Esophagus squamous epithelium (tissue), 5 donors: Measurements from ENCODE around the gene SPRYD3. TPM values are rescaled to one million over a fixed set of nuclear protein-coding genes. Genes with fewer than 3 reads are reported as not detected.
A peak's percentile ranks its signal among the peaks of the same experiment; 100 is the strongest.

Experiments used
- DNase-seq: peaks from one replicate; lab custom pipeline; 2025; lab: John Stamatoyannopoulos, UW
- H3K27ac ChIP-seq, 4 donors: fragments of 200-600 bp; sonication (generic); one replicate each; pipeline ENCODE4 v1.5.1; 2016 to 2019; ENCODE audit warnings: mild to moderate bottlenecking in 1 of 4
- H3K27me3 ChIP-seq, 4 donors: fragments of 200-600 bp; sonication (generic); 1 replicate in 3 of 4; 2 replicates in 1 of 4; pipeline versions ENCODE4 v1.5.1 to v1.6.0; 2017 to 2021; ENCODE audit warnings: antibody characterized with exemption in 1 of 4
- H3K36me3 ChIP-seq, 3 donors: fragments of 200-600 bp; sonication (generic); one replicate each; pipeline ENCODE4 v1.5.1; 2016 to 2019
- H3K4me1 ChIP-seq, 3 donors: fragments of 200-600 bp; sonication (generic); one replicate each; pipeline ENCODE4 v1.5.1; 2017 to 2019
- H3K4me3 ChIP-seq, 4 donors: fragments of 200-600 bp; sonication (generic); 1 replicate in 3 of 4; 2 replicates in 1 of 4; pipeline ENCODE4 v1.5.1; 2016 to 2019; ENCODE audit warnings: mild to moderate bottlenecking in 2 of 4, moderate library complexity in 1 of 4
- H3K9me3 ChIP-seq, 3 donors: fragments of 200-600 bp; sonication (generic); one replicate each; pipeline ENCODE4 v1.5.1; 2016 to 2019
- POLR2A ChIP-seq, 4 donors: fragments of 450-650 bp; IDR thresholded peaks; one replicate each; pipeline ENCODE4 v1.6.1; 2017; ENCODE audit warnings: antibody characterized with exemption in 4 of 4, mild to moderate bottlenecking in 4 of 4, moderate library complexity in 3 of 4
- WGBS, 2 donors: methylation state at CpG; one replicate each; pipeline ENCODE4 v1.1.5; 2018; 5-methylcytosine and 5-hydroxymethylcytosine counted together
- intact Hi-C: fragments of 100-400 bp; cut with DNase I; formaldehyde crosslinking; loops from one replicate; pipeline ENCODE4 v1.15.0; 2022
- total RNA-seq, 4 donors: library from RNA; depleted of rRNA; stranded (reverse); fragments of >200 nt; gene quantifications; one replicate each; pipeline ENCODE4 v1.1.0, GENCODE V29; 2016
- TF ChIP-seq, protein P1 (sequence below), 6 experiments: fragments of 450-650 bp in 4 of 6; fragments of 200-600 bp in 2 of 6; sonication (generic) in 2 of 6; IDR thresholded peaks; one replicate each; pipeline ENCODE4 v1.5.1; 2016 to 2019; ENCODE audit warnings: antibody characterized with exemption in 6 of 6, mild to moderate bottlenecking in 4 of 6, moderate library complexity in 4 of 6
- donor health status: DM: yes; HTN: yes; CAD: no.

SPRYD3 gene
- total RNA-seq, 4 donors from 2014 or later = 28.2 to 41.4 (median 29.2) TPM

DNA sequence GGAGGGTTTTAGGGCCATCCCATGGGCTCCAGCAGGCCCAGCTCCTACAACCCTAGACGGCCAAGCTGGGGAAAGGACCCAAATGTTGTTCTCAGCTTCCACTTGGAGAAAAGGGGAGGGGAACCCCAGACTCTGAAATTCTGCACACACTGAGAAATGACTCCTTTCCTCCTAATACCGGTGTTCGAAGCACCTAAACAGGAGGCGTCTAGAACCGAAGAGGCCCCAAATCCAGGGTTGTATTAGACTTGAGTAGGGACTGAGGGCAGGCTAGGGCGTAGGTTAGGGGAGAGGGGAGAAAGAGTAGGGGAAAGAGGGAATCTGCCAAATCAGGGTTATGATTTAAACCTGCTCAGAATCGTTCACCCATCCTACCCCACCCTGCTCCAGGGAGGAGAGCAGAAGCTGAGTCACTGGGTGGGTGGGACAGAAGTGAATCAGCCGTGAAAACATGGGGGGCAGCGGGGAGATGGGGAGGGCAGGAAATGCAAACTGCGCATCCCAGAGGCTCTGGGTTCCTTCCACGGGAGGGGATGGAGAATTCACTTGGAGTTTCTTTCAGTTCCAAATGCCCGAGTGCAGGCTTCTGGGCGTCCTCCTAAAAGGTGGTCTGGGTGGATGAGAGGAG is 19.3 kb upstream of the SPRYD3 start:
- Histone ChIP-seq H3K36me3 (peaks cover 0 to 14% (median 0%) of the 10 kb centered on the region in 3 donors), H3K27me3 (no peaks in the 10 kb centered on the region), H3K4me3 (peak overlapping the region; percentile 39 to 86 (median 59)), H3K4me1 (peaks cover 27 to 73% (median 38%) of the 10 kb centered on the region in 3 donors), H3K27ac (peak overlapping the region; percentile 77 to 93 (median 87)), H3K9me3 (no peaks in the 10 kb centered on the region)
- TF ChIP-seq, protein P1, sequence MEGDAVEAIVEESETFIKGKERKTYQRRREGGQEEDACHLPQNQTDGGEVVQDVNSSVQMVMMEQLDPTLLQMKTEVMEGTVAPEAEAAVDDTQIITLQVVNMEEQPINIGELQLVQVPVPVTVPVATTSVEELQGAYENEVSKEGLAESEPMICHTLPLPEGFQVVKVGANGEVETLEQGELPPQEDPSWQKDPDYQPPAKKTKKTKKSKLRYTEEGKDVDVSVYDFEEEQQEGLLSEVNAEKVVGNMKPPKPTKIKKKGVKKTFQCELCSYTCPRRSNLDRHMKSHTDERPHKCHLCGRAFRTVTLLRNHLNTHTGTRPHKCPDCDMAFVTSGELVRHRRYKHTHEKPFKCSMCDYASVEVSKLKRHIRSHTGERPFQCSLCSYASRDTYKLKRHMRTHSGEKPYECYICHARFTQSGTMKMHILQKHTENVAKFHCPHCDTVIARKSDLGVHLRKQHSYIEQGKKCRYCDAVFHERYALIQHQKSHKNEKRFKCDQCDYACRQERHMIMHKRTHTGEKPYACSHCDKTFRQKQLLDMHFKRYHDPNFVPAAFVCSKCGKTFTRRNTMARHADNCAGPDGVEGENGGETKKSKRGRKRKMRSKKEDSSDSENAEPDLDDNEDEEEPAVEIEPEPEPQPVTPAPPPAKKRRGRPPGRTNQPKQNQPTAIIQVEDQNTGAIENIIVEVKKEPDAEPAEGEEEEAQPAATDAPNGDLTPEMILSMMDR (IDR thresholded peaks at IDR 0.05) = no peak
- no peak for TF ChIP-seq POLR2A (IDR thresholded peaks at IDR 0.05)
- DNase-seq = no peak
- WGBS, 2 donors = 16 to 33% methylated on average over 12 to 13 of the region's 13 CpGs
- intact Hi-C loops = no loop called here

DNA sequence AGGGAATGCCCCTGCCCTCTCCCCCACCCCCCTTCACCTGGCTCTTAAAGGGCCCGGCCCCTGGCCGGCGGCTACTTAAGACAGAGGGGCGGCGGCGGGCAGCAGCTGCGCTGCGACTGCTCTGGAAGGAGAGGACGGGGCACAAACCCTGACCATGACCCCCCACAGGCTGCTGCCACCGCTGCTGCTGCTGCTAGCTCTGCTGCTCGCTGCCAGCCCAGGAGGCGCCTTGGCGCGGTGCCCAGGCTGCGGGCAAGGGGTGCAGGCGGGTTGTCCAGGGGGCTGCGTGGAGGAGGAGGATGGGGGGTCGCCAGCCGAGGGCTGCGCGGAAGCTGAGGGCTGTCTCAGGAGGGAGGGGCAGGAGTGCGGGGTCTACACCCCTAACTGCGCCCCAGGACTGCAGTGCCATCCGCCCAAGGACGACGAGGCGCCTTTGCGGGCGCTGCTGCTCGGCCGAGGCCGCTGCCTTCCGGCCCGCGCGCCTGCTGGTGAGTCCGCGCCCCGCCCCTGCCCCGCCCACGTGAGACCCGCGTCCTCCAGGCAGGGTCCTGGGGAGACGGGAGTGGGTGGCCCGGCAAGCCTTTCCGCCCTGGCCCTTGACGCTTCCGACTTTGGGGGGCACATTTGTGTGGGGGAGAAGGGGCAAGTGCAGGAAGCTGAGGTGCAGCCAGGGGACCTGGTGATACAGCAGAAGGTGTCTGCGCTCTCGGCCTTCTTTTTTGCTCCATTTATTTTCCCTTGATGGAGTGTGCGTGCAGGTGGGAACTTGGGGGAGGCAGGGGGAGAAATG is 18.6 kb upstream of the SPRYD3 start, which contains the start of gene IGFBP6:
Gene IGFBP6, plus strand, starts transcription at position 104 of the 790 bp plus-strand sequence. Its CDS starts 51 bp downstream, at position 155.
- TF ChIP-seq, protein P1 (IDR thresholded peaks at IDR 0.05) = peak in 5 of 6 experiments; percentile 3 to 46 (median 24)
- TF ChIP-seq POLR2A (IDR thresholded peaks at IDR 0.05) = peak in 1 of 4 donors; percentile 38
- peaks cover 0 to 14% (median 0%) of the 10 kb centered on the region in 3 donors for H3K36me3 ChIP-seq
- peak within 1 kb of the TSS; percentile 39 to 86 (median 59) for H3K4me3 ChIP-seq
- 0% methylated on average over 3 to 11 of the region's 51 CpGs for WGBS, 2 donors
- H3K4me1 ChIP-seq = peaks cover 27 to 66% (median 35%) of the 10 kb centered on the region in 3 donors
- H3K27me3 ChIP-seq = no peaks in the 10 kb centered on the region
- H3K9me3 ChIP-seq = no peaks in the 10 kb centered on the region
- intact Hi-C loops = no loop called here
- no peak for DNase-seq
- H3K27ac ChIP-seq = peak within 1 kb of the TSS; percentile 77 to 93 (median 87)

DNA sequence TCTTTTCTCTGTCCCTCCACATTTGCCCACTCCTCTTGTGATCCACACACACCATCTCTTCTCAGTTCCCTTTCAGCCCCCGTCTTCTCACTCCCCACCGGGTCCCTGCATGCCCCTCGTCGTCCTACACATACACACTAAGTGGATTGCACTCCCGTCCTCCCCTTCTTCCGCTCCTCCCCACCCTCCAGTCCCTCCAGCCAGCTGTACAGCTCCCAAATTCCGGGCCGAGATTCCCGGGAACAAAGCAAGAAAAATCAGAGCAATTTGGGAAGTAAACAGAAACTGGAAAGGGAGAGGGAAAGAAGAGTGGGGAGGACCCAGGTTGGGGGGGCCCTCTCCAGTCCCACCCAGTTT is 18.0 kb upstream of the SPRYD3 start:
- Histone ChIP-seq H3K36me3 (peaks cover 0 to 14% (median 0%) of the 10 kb centered on the region in 3 donors), H3K4me1 (peaks cover 27 to 60% (median 35%) of the 10 kb centered on the region in 3 donors), H3K9me3 (no peaks in the 10 kb centered on the region), H3K27me3 (no peaks in the 10 kb centered on the region), H3K4me3 (peak overlapping the region; percentile 39 to 86 (median 59)), H3K27ac (peak overlapping the region; percentile 77 to 93 (median 87))
- intact Hi-C loops = no loop called here
- 0 to 4% methylated on average over 5 to 9 of the region's 9 CpGs for WGBS, 2 donors
- no peak for DNase-seq
- TF ChIP-seq, protein P1 (IDR thresholded peaks at IDR 0.05) = no peak
- no peak for TF ChIP-seq POLR2A (IDR thresholded peaks at IDR 0.05)

DNA sequence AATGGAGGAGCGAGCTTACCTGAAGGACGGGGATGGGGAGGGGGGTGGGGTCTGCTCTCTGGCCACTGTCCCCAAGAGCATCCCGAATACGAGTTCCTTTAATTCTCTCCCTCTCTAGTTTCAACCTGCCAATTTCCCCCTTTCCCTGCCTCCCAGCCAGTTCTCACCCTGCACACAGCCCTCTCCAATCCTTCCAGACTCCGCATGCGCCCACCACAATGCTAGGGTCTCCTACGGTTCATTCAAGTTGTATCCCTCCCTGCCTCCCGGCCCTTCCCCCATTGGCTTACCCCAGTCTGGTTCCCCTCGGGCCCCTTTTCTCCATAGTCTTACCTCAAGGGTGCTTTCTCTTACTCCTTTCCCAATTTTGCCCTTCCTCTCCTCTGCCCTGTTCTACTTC is 17.6 kb upstream of the SPRYD3 start:
- TF ChIP-seq POLR2A (IDR thresholded peaks at IDR 0.05) = no peak
- TF ChIP-seq, protein P1 (IDR thresholded peaks at IDR 0.05) = no peak
- H3K4me3 ChIP-seq = peak overlapping the region; percentile 39 to 86 (median 59)
- H3K27ac ChIP-seq = peak overlapping the region; percentile 77 to 93 (median 87)
- H3K36me3 ChIP-seq = peaks cover 0 to 14% (median 0%) of the 10 kb centered on the region in 3 donors
- DNase-seq = no peak
- intact Hi-C loops = no loop called here
- H3K9me3 ChIP-seq = no peaks in the 10 kb centered on the region
- WGBS, 2 donors = 39 to 40% methylated on average over 9 of the region's 9 CpGs
- H3K4me1 ChIP-seq = peaks cover 27 to 59% (median 35%) of the 10 kb centered on the region in 3 donors
- H3K27me3 ChIP-seq = no peaks in the 10 kb centered on the region
